WTC11 (cell line): ENCODE measurements around the gene SYNDIG1. TPM values are rescaled to one million over a fixed set of nuclear protein-coding genes. Genes with fewer than 3 reads are reported as not detected.

ENCODE experiments used
- ATAC-seq: fragments of 200-7000 bp; cut with Tn5 transposase; 2 replicates; pipeline ENCODE4 v1.10.0; 2021; ENCODE audit warnings: mild to moderate bottlenecking, moderate library complexity
- CTCF ChIA-PET: fragments of 300-600 bp; sonication (Branson Sonifier 250); formaldehyde crosslinking; loops from one replicate; lab custom pipeline; 2021; ENCODE audit warnings: antibody characterized with exemption; lab: Charles Lee
- POLR2A ChIA-PET: fragments of 350-600 bp; sonication (Branson Sonifier 250); formaldehyde crosslinking; loops from one replicate; lab custom pipeline; 2021; ENCODE audit warnings: antibody characterized with exemption; lab: Charles Lee
- DNase-seq: peaks from one replicate; pipeline ENCODE4 v3.0.0; 2021; ENCODE audit warnings: low spot score
- H3K27ac Mint-ChIP-seq: 2 replicates; pipeline ENCODE4 v1.8.0; 2021; ENCODE audit warnings: mixed read lengths
- H3K27me3 Mint-ChIP-seq: 2 replicates; pipeline ENCODE4 v1.8.0; 2021; ENCODE audit warnings: low read depth, mild to moderate bottlenecking, moderate library complexity, mixed read lengths
- H3K36me3 Mint-ChIP-seq: 2 replicates; pipeline ENCODE4 v1.8.0; 2021; ENCODE audit warnings: mixed read lengths
- H3K4me1 Mint-ChIP-seq: 2 replicates; pipeline ENCODE4 v1.8.0; 2022; ENCODE audit warnings: mixed read lengths
- H3K4me3 Mint-ChIP-seq: 2 replicates; pipeline ENCODE4 v1.8.0; 2021; ENCODE audit warnings: mild to moderate bottlenecking, moderate library complexity, mixed read lengths
- H3K9me3 Mint-ChIP-seq: 2 replicates; pipeline ENCODE4 v1.8.0; 2021; ENCODE audit warnings: mixed read lengths
- AFF4 ChIP-seq: sonication (generic); formaldehyde crosslinking; IDR thresholded peaks from 2 replicates; pipeline ENCODE4 v1.8.1; 2023; ENCODE audit warnings: mild to moderate bottlenecking, missing genetic modification reagents, borderline replicate concordance
- ATF1 ChIP-seq: sonication (generic); formaldehyde crosslinking; IDR thresholded peaks from 2 replicates; pipeline ENCODE4 v1.8.1; 2023; ENCODE audit warnings: mild to moderate bottlenecking, moderate library complexity, missing genetic modification reagents
- CREB1 ChIP-seq: sonication (generic); formaldehyde crosslinking; IDR thresholded peaks from 2 replicates; pipeline ENCODE4 v1.8.0; 2023; ENCODE audit warnings: mild to moderate bottlenecking, missing genetic modification reagents
- E2F5 ChIP-seq: sonication (generic); formaldehyde crosslinking; IDR thresholded peaks from 2 replicates; pipeline ENCODE4 v1.8.1; 2022; ENCODE audit warnings: mild to moderate bottlenecking, moderate library complexity, missing genetic modification reagents
- EMX1 ChIP-seq: fragments of 250-450 bp; sonication (Bioruptor Pico); IDR thresholded peaks from 2 replicates; pipeline ENCODE4 v1.8.0; 2021; ENCODE audit warnings: mild to moderate bottlenecking
- IRF2 ChIP-seq: sonication (generic); formaldehyde crosslinking; IDR thresholded peaks from 2 replicates; pipeline ENCODE4 v1.8.0; 2022; ENCODE audit warnings: low read depth, missing genetic modification reagents, borderline replicate concordance
- KAT7 ChIP-seq: sonication (generic); formaldehyde crosslinking; IDR thresholded peaks from 2 replicates; pipeline ENCODE4 v1.8.1; 2023; ENCODE audit warnings: missing genetic modification reagents, mild to moderate bottlenecking, borderline replicate concordance
- MYBL2 ChIP-seq: sonication (generic); formaldehyde crosslinking; IDR thresholded peaks from 2 replicates; pipeline ENCODE4 v1.8.1; 2023; ENCODE audit warnings: mild to moderate bottlenecking, moderate library complexity, missing genetic modification reagents
- NFATC4 ChIP-seq: fragments of 250-450 bp; sonication (Bioruptor Pico); IDR thresholded peaks from 2 replicates; pipeline ENCODE4 v1.9.0; 2021; ENCODE audit warnings: mild to moderate bottlenecking
- NR2C2 ChIP-seq: sonication (generic); formaldehyde crosslinking; IDR thresholded peaks from 2 replicates; pipeline ENCODE4 v1.8.0; 2022; ENCODE audit warnings: mild to moderate bottlenecking, missing genetic modification reagents
- SMAD3 ChIP-seq: sonication (generic); formaldehyde crosslinking; IDR thresholded peaks from 2 replicates; pipeline ENCODE4 v1.8.0; 2022; ENCODE audit warnings: missing genetic modification reagents, mild to moderate bottlenecking, borderline replicate concordance
- STAT6 ChIP-seq: sonication (generic); formaldehyde crosslinking; conservative IDR thresholded peaks from 2 replicates; pipeline ENCODE4 v1.8.1; 2023; ENCODE audit warnings: mild to moderate bottlenecking, low read depth, missing genetic modification reagents, moderate library complexity
- TEAD4 ChIP-seq: sonication (generic); formaldehyde crosslinking; IDR thresholded peaks from 2 replicates; pipeline ENCODE4 v1.8.0; 2022; ENCODE audit warnings: mild to moderate bottlenecking, missing genetic modification reagents
- ZNF138 ChIP-seq: sonication (generic); formaldehyde crosslinking; conservative IDR thresholded peaks from 2 replicates; pipeline ENCODE4 v1.8.1; 2022; ENCODE audit warnings: mild to moderate bottlenecking, moderate library complexity, missing genetic modification reagents
- ZNF219 ChIP-seq: sonication (generic); formaldehyde crosslinking; IDR thresholded peaks from 2 replicates; pipeline ENCODE4 v1.8.0; 2023; ENCODE audit warnings: missing genetic modification reagents, mild to moderate bottlenecking, borderline replicate concordance
- ZNF396 ChIP-seq: fragments of 250-450 bp; sonication (Bioruptor Pico); IDR thresholded peaks from 2 replicates; pipeline ENCODE4 v1.8.0; 2021; ENCODE audit warnings: mild to moderate bottlenecking, moderate library complexity, borderline replicate concordance
- total RNA-seq: library from RNA; stranded (reverse); gene quantifications from 3 replicates; pipeline ENCODE4 v1.2.3, GENCODE V29; 2021

SYNDIG1 gene
- total RNA-seq, 1 experiment from 2014 or later = 6.4 TPM

- Mint-ChIP-seq H3K9me3 (no peaks in the 10 kb centered on the region), H3K36me3 (no peaks in the 10 kb centered on the region), H3K27me3 (peaks cover 6% of the 10 kb centered on the region), H3K4me3 (no peak overlapping the region), H3K4me1 (peaks cover 30% of the 10 kb centered on the region), H3K27ac (no peak overlapping the region)
- TF ChIP-seq NR2C2 (CRISPR knock-in tag) (no peak), MYBL2 (CRISPR knock-in tag) (no peak), CREB1 (CRISPR knock-in tag) (no peak), EMX1 (CRISPR knock-in tag) (no peak), TEAD4 (CRISPR knock-in tag) (no peak), KAT7 (CRISPR knock-in tag) (no peak), AFF4 (no peak), E2F5 (no peak), ZNF138 (CRISPR knock-in tag) (no peak)
- ATAC-seq (no peak), DNase-seq (no peak)
- ChIA-PET POLR2A (no interaction called here), CTCF (no interaction called here)
Observed at GRCh38 chr20:24453869-24454268, 15.6 kb upstream of the SYNDIG1 start.

GRCh38 chr20:24455081-24455480 is 14.3 kb upstream of the SYNDIG1 start:
- no peaks in the 10 kb centered on the region for H3K9me3 Mint-ChIP-seq
- H3K36me3 Mint-ChIP-seq = no peaks in the 10 kb centered on the region
- no peak for ATAC-seq
- no peak for DNase-seq
- no peak overlapping the region for H3K27ac Mint-ChIP-seq
- peaks cover 6% of the 10 kb centered on the region for H3K27me3 Mint-ChIP-seq
- TF ChIP-seq SMAD3 (CRISPR knock-in tag) (no peak), ATF1 (no peak), IRF2 (CRISPR knock-in tag) (no peak), AFF4 (no peak), ZNF219 (CRISPR knock-in tag) (no peak), STAT6 (CRISPR knock-in tag) (no peak), ZNF396 (CRISPR knock-in tag) (no peak), NFATC4 (no peak)
- ChIA-PET POLR2A (no interaction called here), CTCF (no interaction called here)
- no peak overlapping the region for H3K4me3 Mint-ChIP-seq
- peaks cover 34% of the 10 kb centered on the region for H3K4me1 Mint-ChIP-seq
